K562 (cell line): ENCODE results near the gene ZDHHC3. TPM values are rescaled to one million over a fixed set of nuclear protein-coding genes. Genes with fewer than 3 reads are reported as not detected.

Experiments used
- CREBBP ChIP-seq: IDR thresholded peaks from one replicate; pipeline ENCODE4 v1.6.1; 2012; ENCODE audit warnings: low read depth, mild to moderate bottlenecking, control low read depth, inconsistent platforms, low read length
- E4F1 ChIP-seq: fragments of 250-450 bp; sonication (Bioruptor Pico); IDR thresholded peaks from 2 replicates; pipeline ENCODE4 v1.5.0; 2021; ENCODE audit warnings: mild to moderate bottlenecking, borderline replicate concordance
- EHMT2 ChIP-seq: fragments of 450-650 bp; IDR thresholded peaks from 2 replicates; pipeline ENCODE4 v1.6.1; 2018; ENCODE audit warnings: antibody characterized with exemption
- ELK1 ChIP-seq: sonication (generic); formaldehyde crosslinking; IDR thresholded peaks from 2 replicates; pipeline ENCODE4 v1.8.1; 2022; ENCODE audit warnings: missing genetic modification reagents
- ETV6 ChIP-seq, 3 experiments: fragments of 150-350 bp in 1 of 3; sonication (generic) in 1 of 3; formaldehyde crosslinking in 1 of 3; IDR thresholded peaks; 2 replicates each; pipeline versions ENCODE4 v1.6.1 to v1.8.0; 2014 to 2022; ENCODE audit warnings: borderline replicate concordance in 2 of 3, low read depth in 2 of 3, antibody characterized with exemption in 1 of 3, low read length in 1 of 3, mild to moderate bottlenecking in 1 of 3, missing genetic modification reagents in 1 of 3
- MAFG ChIP-seq: fragments of 450-650 bp; conservative IDR thresholded peaks from 2 replicates; pipeline ENCODE4 v1.6.1; 2016; ENCODE audit warnings: missing genetic modification characterization, missing compliant biosample characterization
- MCM2 ChIP-seq: fragments of 450-650 bp; IDR thresholded peaks from 2 replicates; pipeline ENCODE4 v1.6.1; 2017; ENCODE audit warnings: low read depth, mild to moderate bottlenecking
- NFXL1 ChIP-seq: fragments of 450-650 bp; formaldehyde crosslinking; IDR thresholded peaks from 2 replicates; pipeline ENCODE4 v1.4.0; 2021; ENCODE audit warnings: mild to moderate bottlenecking
- NR1H2 ChIP-seq: sonication (generic); formaldehyde crosslinking; IDR thresholded peaks from 2 replicates; pipeline ENCODE4 v1.4.0; 2020; ENCODE audit warnings: mild to moderate bottlenecking, missing genetic modification reagents
- POU5F1 ChIP-seq: fragments of 150-350 bp; IDR thresholded peaks from 2 replicates; pipeline ENCODE4 v1.6.1; 2014; ENCODE audit warnings: borderline replicate concordance, low read length, low read depth, mild to moderate bottlenecking; ENCODE audit not compliant: partially characterized antibody
- SAFB ChIP-seq: fragments of 200-400 bp; formaldehyde crosslinking; IDR thresholded peaks from 2 replicates; pipeline ENCODE4 v1.6.1; 2017; ENCODE audit warnings: low read depth, low read length, borderline replicate concordance
- SP1 ChIP-seq: sonication (generic); formaldehyde crosslinking; IDR thresholded peaks from 2 replicates; pipeline ENCODE4 v1.8.1; 2022; ENCODE audit warnings: mild to moderate bottlenecking, missing genetic modification reagents
- SRF ChIP-seq, 2 experiments: fragments of 250-450, 450-650 bp in 1 of 2; sonication (Bioruptor Pico) in 1 of 2; sonication (generic) in 1 of 2; formaldehyde crosslinking; IDR thresholded peaks; 2 replicates each; pipeline versions ENCODE4 v1.5.0 to v1.5.1; 2020 to 2022; ENCODE audit warnings: mild to moderate bottlenecking in 1 of 2, missing genetic modification reagents in 1 of 2
- THRB ChIP-seq: fragments of 450-650 bp; formaldehyde crosslinking; conservative IDR thresholded peaks from 2 replicates; pipeline ENCODE4 v1.4.0; 2022; ENCODE audit warnings: mild to moderate bottlenecking, missing genetic modification characterization
- ZNF282 ChIP-seq: sonication (generic); formaldehyde crosslinking; IDR thresholded peaks from 2 replicates; pipeline ENCODE4 v1.8.1; 2023; ENCODE audit warnings: missing genetic modification reagents
- ZNF311 ChIP-seq: fragments of 250-450 bp; sonication (Bioruptor Pico); IDR thresholded peaks from 2 replicates; pipeline ENCODE4 v1.4.0; 2020; ENCODE audit warnings: mild to moderate bottlenecking, moderate library complexity
- ZNF696 ChIP-seq: fragments of 250-450 bp; sonication (Bioruptor Pico); conservative IDR thresholded peaks from 2 replicates; pipeline ENCODE4 v1.4.0; 2020; ENCODE audit warnings: mild to moderate bottlenecking, moderate library complexity
- ZNF766 ChIP-seq: fragments of 200-800 bp; sonication (Bioruptor generic); conservative IDR thresholded peaks from 2 replicates; pipeline ENCODE4 v1.6.1; 2016; ENCODE audit warnings: missing genetic modification characterization, missing compliant biosample characterization
- polyA plus RNA-seq, 8 experiments: library from polyadenylated mRNA; depleted of rRNA in 4 of 8; stranded (reverse) in 5 of 8; unstranded in 3 of 8; fragments of >200 nt; fragmentation: Nextera tagmentation in 2 of 8; fragmentation: Illumina TruSeq in 1 of 8; extraction: Ambion mirVana in 2 of 8; extraction: Trizol in 1 of 8; gene quantifications; 2 replicates each; pipeline versions ENCODE4 v1.2.1 to v1.2.3, GENCODE V29; 2011 to 2014; ENCODE audit warnings: inconsistent platforms in 1 of 8, missing spikeins in 1 of 8
- total RNA-seq, 7 experiments: library from RNA; depleted of rRNA in 6 of 7; stranded (reverse); fragments of >200 nt in 6 of 7; fragmentation: Illumina TruSeq in 2 of 7; extraction: Trizol in 2 of 7; gene quantifications; 2 replicates each; pipeline versions ENCODE4 v1.2.1 to v1.2.3, GENCODE V29; 2011 to 2021; ENCODE audit warnings: low replicate concordance in 1 of 7
- TF ChIP-seq, protein P1 (sequence below): fragments of 150-350 bp; IDR thresholded peaks from 2 replicates; pipeline ENCODE4 v1.6.1; 2014; ENCODE audit warnings: low read depth, mild to moderate bottlenecking, low read length, borderline replicate concordance

Gene ZDHHC3
- total and polyA plus RNA-seq, 9 of the 15 experiments (the other 6 are each of a cell fraction or from before 2014, with no cell fraction given) = 10.3 to 120 (median 67.2) TPM

DNA sequence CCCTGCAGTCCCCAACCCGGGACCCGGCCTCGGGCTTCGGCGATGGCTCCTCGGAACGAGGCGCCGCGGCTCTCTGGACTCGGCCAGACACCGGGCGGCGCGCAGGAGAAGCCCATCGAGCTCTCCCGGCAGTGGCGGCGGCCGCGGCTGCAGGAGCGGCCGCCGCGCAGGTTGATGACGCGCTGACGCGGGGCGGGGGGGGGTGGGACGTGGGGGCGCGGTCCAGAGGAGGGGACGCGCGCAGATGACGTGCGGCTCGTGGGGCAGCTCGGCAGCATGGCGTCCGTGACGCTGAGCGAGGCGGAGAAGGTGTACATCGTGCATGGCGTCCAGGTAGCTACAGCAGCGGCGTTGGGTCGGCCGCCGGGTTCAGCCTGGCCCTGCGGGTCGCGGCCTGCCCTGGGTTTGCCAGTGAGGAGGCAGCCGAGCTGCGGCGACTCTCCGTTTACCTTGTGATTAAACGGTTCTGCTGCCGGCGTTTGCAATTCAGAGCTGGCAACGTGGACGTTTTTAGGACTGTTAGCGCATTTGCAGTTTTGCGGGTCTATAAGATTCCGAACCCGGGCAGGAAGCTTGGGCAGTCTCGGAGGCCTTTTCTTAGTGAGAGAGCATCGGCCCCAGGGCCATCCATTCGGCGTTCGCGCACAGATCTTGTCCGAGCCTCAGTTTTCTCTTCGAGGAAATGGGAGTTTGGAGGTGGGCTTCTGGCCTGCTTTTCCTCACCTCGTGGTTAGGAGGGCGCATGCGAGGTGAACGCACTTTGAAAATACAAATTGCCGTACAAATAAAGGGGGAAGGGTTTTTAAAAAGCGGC is at the start of gene ZDHHC3, which contains the start of gene EXOSC7 (continued):
- no peak for TF ChIP-seq CREBBP
- TF ChIP-seq ETV6 (IDR thresholded peaks at IDR 0.05; ENCODE audit: borderline replicate concordance in 1 of 2, low read depth in 2 of 2, low read length in 1 of 2) = no peak
- no peak for TF ChIP-seq ETV6 (CRISPR knock-in tag; IDR thresholded peaks at IDR 0.05; ENCODE audit: borderline replicate concordance)
- TF ChIP-seq ZNF282 (CRISPR knock-in tag) = no peak
- TF ChIP-seq, protein P1, sequence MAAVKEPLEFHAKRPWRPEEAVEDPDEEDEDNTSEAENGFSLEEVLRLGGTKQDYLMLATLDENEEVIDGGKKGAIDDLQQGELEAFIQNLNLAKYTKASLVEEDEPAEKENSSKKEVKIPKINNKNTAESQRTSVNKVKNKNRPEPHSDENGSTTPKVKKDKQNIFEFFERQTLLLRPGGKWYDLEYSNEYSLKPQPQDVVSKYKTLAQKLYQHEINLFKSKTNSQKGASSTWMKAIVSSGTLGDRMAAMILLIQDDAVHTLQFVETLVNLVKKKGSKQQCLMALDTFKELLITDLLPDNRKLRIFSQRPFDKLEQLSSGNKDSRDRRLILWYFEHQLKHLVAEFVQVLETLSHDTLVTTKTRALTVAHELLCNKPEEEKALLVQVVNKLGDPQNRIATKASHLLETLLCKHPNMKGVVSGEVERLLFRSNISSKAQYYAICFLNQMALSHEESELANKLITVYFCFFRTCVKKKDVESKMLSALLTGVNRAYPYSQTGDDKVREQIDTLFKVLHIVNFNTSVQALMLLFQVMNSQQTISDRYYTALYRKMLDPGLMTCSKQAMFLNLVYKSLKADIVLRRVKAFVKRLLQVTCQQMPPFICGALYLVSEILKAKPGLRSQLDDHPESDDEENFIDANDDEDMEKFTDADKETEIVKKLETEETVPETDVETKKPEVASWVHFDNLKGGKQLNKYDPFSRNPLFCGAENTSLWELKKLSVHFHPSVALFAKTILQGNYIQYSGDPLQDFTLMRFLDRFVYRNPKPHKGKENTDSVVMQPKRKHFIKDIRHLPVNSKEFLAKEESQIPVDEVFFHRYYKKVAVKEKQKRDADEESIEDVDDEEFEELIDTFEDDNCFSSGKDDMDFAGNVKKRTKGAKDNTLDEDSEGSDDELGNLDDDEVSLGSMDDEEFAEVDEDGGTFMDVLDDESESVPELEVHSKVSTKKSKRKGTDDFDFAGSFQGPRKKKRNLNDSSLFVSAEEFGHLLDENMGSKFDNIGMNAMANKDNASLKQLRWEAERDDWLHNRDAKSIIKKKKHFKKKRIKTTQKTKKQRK = no peak
- no peak for TF ChIP-seq EHMT2
- no peak for TF ChIP-seq SAFB
- no peak for TF ChIP-seq ELK1 (CRISPR knock-in tag)
- TF ChIP-seq MCM2 = no peak
- TF ChIP-seq SRF (CRISPR knock-in tag; IDR thresholded peaks at IDR 0.05) = peak in 1 of 2 experiments; percentile 52; a peak in 1 of 4 replicates
- no peak for TF ChIP-seq ZNF766 (CRISPR knock-in tag)
- no peak for TF ChIP-seq MAFG (tag)
- no peak for TF ChIP-seq SP1 (CRISPR knock-in tag)
- no peak for TF ChIP-seq ZNF311 (CRISPR knock-in tag)
- no peak for TF ChIP-seq POU5F1
- TF ChIP-seq NFXL1 (CRISPR knock-in tag) = no peak; the same call in 1 of the 2 replicates
- TF ChIP-seq E4F1 (CRISPR knock-in tag) = no peak
- no peak for TF ChIP-seq NR1H2 (CRISPR knock-in tag)
- TF ChIP-seq ZNF696 (CRISPR knock-in tag) = no peak
- no peak for TF ChIP-seq THRB (CRISPR knock-in tag)
